ENCODE measurements around the gene BRD7. TPM values are rescaled to one million over a fixed set of nuclear protein-coding genes. Genes with fewer than 3 reads are reported as not detected.
A peak's percentile ranks its signal among the peaks of the same experiment; 100 is the strongest.
"Not testable (repeated sequence)": the region's sequence is repeated elsewhere in the genome, so short reads cannot be mapped to it uniquely, and the experiment has no call there.

Gene BRD7
- polyA plus RNA-seq, 6 donors from 2014 or later, result 24.5 to 57.2 (median 39.8) TPM

DNA sequence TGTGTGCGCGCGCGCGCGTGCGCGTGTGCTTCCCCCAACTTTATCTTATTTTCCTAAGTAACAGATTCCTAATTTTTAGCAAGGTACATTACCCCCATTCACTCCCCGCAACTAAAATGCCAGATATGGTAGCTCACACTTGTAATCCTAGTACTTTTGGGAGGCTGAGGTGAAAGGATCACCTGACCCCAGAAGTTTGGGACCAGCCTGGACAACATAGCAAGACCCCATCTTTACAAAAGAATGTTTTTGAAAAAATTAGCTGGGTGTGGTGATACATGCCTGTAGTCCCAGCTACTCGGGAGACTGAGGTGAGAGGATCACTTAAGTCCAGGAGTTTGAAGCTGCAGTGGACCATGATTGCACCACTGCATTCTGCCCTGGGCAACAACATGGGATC lies 5.1 kb downstream of the BRD7 start:
- H3K27me3 Mint-ChIP-seq, result no peaks in the 10 kb centered on the region
- H3K9me3 Mint-ChIP-seq, result no peaks in the 10 kb centered on the region
- no peak for DNase-seq
- H3K4me1 Mint-ChIP-seq, result peaks cover 46 to 67% (median 46%) of the 10 kb centered on the region in 3 donors
- peaks cover 12 to 14% of the 10 kb centered on the region in 2 donors for H3K36me3 Mint-ChIP-seq
- no peak for ATAC-seq (ENCODE audit: low read depth in 2 of 2)
- H3K27ac Mint-ChIP-seq, result peak overlapping the region in 1 of 6 donors; percentile 57
- no peak overlapping the region for H3K4me3 Mint-ChIP-seq

DNA sequence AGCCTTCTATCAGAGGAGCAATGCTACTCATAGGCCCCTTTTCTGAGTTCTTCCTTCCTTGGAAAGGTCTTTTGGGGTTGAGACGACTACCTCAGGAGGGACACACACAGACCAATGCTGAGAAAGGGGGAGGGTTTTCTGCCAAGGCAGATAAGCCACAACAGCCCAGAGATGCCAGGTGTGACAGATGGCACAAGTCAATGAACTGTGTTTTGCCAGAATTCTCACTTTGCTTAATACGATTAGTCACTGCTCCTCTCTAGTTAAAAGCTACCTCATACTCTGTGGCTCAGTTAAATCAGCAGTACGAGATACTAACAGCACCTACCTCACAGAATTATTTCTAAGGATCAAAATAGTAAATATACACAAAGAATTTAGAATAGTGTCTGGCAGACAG lies 8.0 kb downstream of the BRD7 start:
- no peaks in the 10 kb centered on the region for H3K27me3 Mint-ChIP-seq
- no peak overlapping the region for H3K4me3 Mint-ChIP-seq
- H3K36me3 Mint-ChIP-seq, result peaks cover 12 to 14% of the 10 kb centered on the region in 2 donors
- H3K4me1 Mint-ChIP-seq, result peaks cover 30 to 43% (median 32%) of the 10 kb centered on the region in 3 donors
- no peaks in the 10 kb centered on the region for H3K9me3 Mint-ChIP-seq
- H3K27ac Mint-ChIP-seq, result peak overlapping the region in 4 of 6 donors; percentile 51 to 90 (median 74)
- DNase-seq (no peak), ATAC-seq (ENCODE audit: low read depth in 2 of 2) (no peak)

DNA sequence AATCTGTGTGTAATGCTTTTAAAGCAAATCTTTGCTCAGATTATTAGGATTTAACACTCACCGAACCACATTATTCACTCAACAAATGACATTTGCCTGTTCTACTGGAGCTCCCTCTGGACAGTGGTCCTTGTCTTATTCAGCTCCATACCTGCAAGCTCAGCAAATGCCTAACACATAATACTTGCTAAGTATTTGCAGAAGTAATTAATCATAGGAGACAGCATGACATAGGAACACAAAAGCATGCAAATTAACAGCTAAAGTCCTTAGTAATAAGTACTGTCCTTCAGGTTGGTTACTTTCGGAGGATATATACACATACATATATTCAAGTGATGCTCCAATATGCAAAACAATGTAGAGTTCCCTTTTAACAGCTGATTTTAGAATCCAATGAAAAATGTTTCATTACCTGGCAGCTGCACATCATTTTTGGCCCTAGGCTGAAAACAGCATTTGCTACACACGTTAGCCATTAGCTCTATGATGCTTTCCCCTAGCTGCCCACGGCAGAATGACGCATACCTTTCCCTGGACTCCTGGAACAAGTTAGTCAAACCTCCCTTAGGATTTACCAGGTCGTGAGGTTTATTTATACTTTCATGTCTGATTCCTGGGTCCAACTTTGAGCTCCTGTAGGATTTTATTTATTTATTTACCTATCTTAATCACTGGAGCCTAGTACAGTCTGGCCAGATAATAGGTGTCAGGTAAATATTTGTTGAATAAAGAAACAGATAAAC lies 8.6 kb downstream of the BRD7 start:
- ATAC-seq (ENCODE audit: low read depth in 2 of 2) (no peak), DNase-seq (no peak)
- Mint-ChIP-seq H3K4me3 (no peak overlapping the region), H3K27me3 (no peaks in the 10 kb centered on the region), H3K9me3 (no peaks in the 10 kb centered on the region), H3K4me1 (peaks cover 24 to 37% (median 26%) of the 10 kb centered on the region in 3 donors), H3K36me3 (peaks cover 12 to 14% of the 10 kb centered on the region in 2 donors), H3K27ac (peak overlapping the region in 3 of 6 donors; percentile 51 to 90 (median 74))

- no peak overlapping the region for H3K4me3 Mint-ChIP-seq
- ATAC-seq (ENCODE audit: low read depth in 2 of 2) (no peak), DNase-seq (no peak)
- H3K27ac Mint-ChIP-seq, result peak overlapping the region in 2 of 6 donors; percentile 32 to 60
- H3K9me3 Mint-ChIP-seq, result no peaks in the 10 kb centered on the region
- peaks cover 8 to 12% of the 10 kb centered on the region in 2 donors for H3K36me3 Mint-ChIP-seq
- H3K27me3 Mint-ChIP-seq, result no peaks in the 10 kb centered on the region
- peaks cover 20 to 35% (median 26%) of the 10 kb centered on the region in 3 donors for H3K4me1 Mint-ChIP-seq
These were observed 9.2 kb downstream of the BRD7 start for GRCh38 chr16:50359626-50360025.

GRCh38 chr16:50354629-50355456 lies 13.9 kb downstream of the BRD7 start:
- DNase-seq, result no peak
- ATAC-seq (ENCODE audit: low read depth in 2 of 2), result no peak

GRCh38 chr16:50354082-50354481 lies 14.7 kb downstream of the BRD7 start:
- Mint-ChIP-seq H3K27me3 (no peaks in the 10 kb centered on the region), H3K4me3 (no peak overlapping the region), H3K4me1 (peaks cover 0 to 6% (median 4%) of the 10 kb centered on the region in 3 donors), H3K27ac (no peak overlapping the region), H3K9me3 (peaks cover 0 to 5% (median 1%) of the 10 kb centered on the region in 7 donors), H3K36me3 (peaks cover 6 to 20% of the 10 kb centered on the region in 2 donors)
- DNase-seq (no peak), ATAC-seq (ENCODE audit: low read depth in 2 of 2) (no peak)

More at GRCh38 chr16:50354629-50355456, 13.9 kb downstream of the BRD7 start:
- peak overlapping the region in 1 of 6 donors; percentile 3 for H3K27ac Mint-ChIP-seq
- no peaks in the 10 kb centered on the region for H3K9me3 Mint-ChIP-seq
- H3K27me3 Mint-ChIP-seq, result no peaks in the 10 kb centered on the region
- H3K4me3 Mint-ChIP-seq, result no peak overlapping the region
- H3K36me3 Mint-ChIP-seq, result peaks cover 0 to 14% of the 10 kb centered on the region in 2 donors
- peaks cover 6 to 13% (median 10%) of the 10 kb centered on the region in 3 donors for H3K4me1 Mint-ChIP-seq

GRCh38 chr16:50351952-50352351 lies 16.8 kb downstream of the BRD7 start:
- H3K27ac Mint-ChIP-seq, result peak overlapping the region in 2 of 6 donors; percentile 48 to 55
- ATAC-seq (ENCODE audit: low read depth in 2 of 2) (no peak), DNase-seq (no peak)
- H3K27me3 Mint-ChIP-seq, result no peaks in the 10 kb centered on the region
- peaks cover 0 to 7% (median 3%) of the 10 kb centered on the region in 7 donors for H3K9me3 Mint-ChIP-seq
- H3K4me1 Mint-ChIP-seq, result peaks cover 0 to 17% (median 4%) of the 10 kb centered on the region in 3 donors
- peaks cover 11 to 22% of the 10 kb centered on the region in 2 donors for H3K36me3 Mint-ChIP-seq
- no peak overlapping the region for H3K4me3 Mint-ChIP-seq

DNA sequence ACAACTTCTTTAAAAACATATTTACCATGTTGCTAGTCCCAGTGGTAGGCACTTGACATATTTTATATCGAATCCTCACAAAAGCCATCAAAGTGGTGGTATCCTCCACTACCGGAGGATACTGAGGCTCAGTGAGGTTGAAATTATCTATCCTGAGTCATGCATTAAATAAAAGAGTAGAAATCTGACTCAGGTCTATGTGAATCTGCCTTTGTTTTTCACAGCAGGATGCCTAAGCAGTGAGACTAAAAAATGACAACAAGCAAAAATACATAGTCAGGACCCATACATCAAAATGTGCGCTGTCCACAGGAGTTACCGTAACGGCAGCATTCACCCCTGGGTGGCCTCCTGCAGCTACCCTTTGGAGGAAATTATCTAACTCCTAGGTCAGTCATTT lies 17.7 kb downstream of the BRD7 start:
- peaks cover 13 to 22% of the 10 kb centered on the region in 2 donors for H3K36me3 Mint-ChIP-seq
- peaks cover 0 to 7% (median 3%) of the 10 kb centered on the region in 7 donors for H3K9me3 Mint-ChIP-seq
- no peak for ATAC-seq (ENCODE audit: low read depth in 2 of 2)
- H3K4me1 Mint-ChIP-seq, result peaks cover 4 to 18% (median 4%) of the 10 kb centered on the region in 3 donors
- no peak overlapping the region for H3K4me3 Mint-ChIP-seq
- H3K27me3 Mint-ChIP-seq, result no peaks in the 10 kb centered on the region
- DNase-seq, result no peak
- H3K27ac Mint-ChIP-seq, result peak overlapping the region in 1 of 6 donors; percentile 53

GRCh38 chr16:50345210-50345609 lies 23.6 kb downstream of the BRD7 start:
- peaks cover 17 to 37% of the 10 kb centered on the region in 2 donors for H3K36me3 Mint-ChIP-seq
- H3K4me3 Mint-ChIP-seq; H3K9me3 Mint-ChIP-seq; ATAC-seq (ENCODE audit: low read depth in 2 of 2); H3K27me3 Mint-ChIP-seq; DNase-seq: not testable (repeated sequence)
- peaks cover 0 to 19% (median 16%) of the 10 kb centered on the region in 3 donors for H3K4me1 Mint-ChIP-seq
- peak overlapping the region in 1 of 6 donors; percentile 27 for H3K27ac Mint-ChIP-seq

GRCh38 chr16:50343566-50343965 lies 25.2 kb downstream of the BRD7 start:
- Mint-ChIP-seq H3K4me1 (peaks cover 0 to 23% (median 19%) of the 10 kb centered on the region in 3 donors), H3K36me3 (peaks cover 16 to 36% of the 10 kb centered on the region in 2 donors)
- H3K27me3 Mint-ChIP-seq; H3K9me3 Mint-ChIP-seq; H3K27ac Mint-ChIP-seq; DNase-seq; ATAC-seq (ENCODE audit: low read depth in 2 of 2); H3K4me3 Mint-ChIP-seq: not testable (repeated sequence)

GRCh38 chr16:50340578-50340977 lies 28.2 kb downstream of the BRD7 start:
- peaks cover 16 to 32% of the 10 kb centered on the region in 2 donors for H3K36me3 Mint-ChIP-seq
- H3K4me1 Mint-ChIP-seq, result peaks cover 4 to 28% (median 15%) of the 10 kb centered on the region in 3 donors
- no peak overlapping the region for H3K4me3 Mint-ChIP-seq
- ATAC-seq (ENCODE audit: low read depth in 2 of 2), result no peak
- H3K9me3 Mint-ChIP-seq, result no peaks in the 10 kb centered on the region
- peak overlapping the region in 1 of 6 donors; percentile 24 for H3K27ac Mint-ChIP-seq
- H3K27me3 Mint-ChIP-seq, result no peaks in the 10 kb centered on the region
- no peak for DNase-seq

- H3K27ac Mint-ChIP-seq, result peak overlapping the region in 4 of 6 donors; percentile 2 to 94 (median 53)
- H3K27me3 Mint-ChIP-seq, result no peaks in the 10 kb centered on the region
- H3K4me3 Mint-ChIP-seq, result peak overlapping the region in 2 of 8 donors; percentile 2 to 76
- peaks cover 8 to 30% of the 10 kb centered on the region in 2 donors for H3K36me3 Mint-ChIP-seq
- no peaks in the 10 kb centered on the region for H3K9me3 Mint-ChIP-seq
- DNase-seq (no peak), ATAC-seq (ENCODE audit: low read depth in 2 of 2) (no peak)
- H3K4me1 Mint-ChIP-seq, result peaks cover 4 to 46% (median 6%) of the 10 kb centered on the region in 3 donors
These were observed 30.2 kb downstream of the BRD7 start for GRCh38 chr16:50338371-50339231.

Data from naive B cell (primary cell).